ENCODE data around the gene SH3GLB1.

DNA sequence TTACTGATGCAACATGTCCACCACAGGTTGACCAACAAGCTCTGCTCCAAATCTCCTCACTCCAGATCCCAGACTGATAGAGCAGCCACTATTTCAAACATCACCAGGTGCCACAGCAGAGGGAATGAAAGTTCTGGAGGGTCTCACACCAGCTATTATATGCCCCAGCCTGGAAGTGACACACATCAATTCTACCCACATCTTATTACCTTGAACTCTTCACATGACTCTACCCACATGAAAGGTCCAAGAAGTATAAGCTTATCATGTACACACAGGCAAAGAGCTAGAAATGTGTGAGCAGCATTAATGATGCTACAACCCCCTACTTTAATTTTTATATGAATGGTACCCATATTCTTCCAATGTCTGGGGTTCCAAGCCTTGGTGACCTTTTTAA is 64.2 kb downstream of the SH3GLB1 start:
- no peak for TF ChIP-seq POLR2A (IDR thresholded peaks at IDR 0.05)
- TF ChIP-seq, protein P1, sequence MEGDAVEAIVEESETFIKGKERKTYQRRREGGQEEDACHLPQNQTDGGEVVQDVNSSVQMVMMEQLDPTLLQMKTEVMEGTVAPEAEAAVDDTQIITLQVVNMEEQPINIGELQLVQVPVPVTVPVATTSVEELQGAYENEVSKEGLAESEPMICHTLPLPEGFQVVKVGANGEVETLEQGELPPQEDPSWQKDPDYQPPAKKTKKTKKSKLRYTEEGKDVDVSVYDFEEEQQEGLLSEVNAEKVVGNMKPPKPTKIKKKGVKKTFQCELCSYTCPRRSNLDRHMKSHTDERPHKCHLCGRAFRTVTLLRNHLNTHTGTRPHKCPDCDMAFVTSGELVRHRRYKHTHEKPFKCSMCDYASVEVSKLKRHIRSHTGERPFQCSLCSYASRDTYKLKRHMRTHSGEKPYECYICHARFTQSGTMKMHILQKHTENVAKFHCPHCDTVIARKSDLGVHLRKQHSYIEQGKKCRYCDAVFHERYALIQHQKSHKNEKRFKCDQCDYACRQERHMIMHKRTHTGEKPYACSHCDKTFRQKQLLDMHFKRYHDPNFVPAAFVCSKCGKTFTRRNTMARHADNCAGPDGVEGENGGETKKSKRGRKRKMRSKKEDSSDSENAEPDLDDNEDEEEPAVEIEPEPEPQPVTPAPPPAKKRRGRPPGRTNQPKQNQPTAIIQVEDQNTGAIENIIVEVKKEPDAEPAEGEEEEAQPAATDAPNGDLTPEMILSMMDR (IDR thresholded peaks at IDR 0.05), result no peak

Data from vagina (tissue), 2 donors.